ENCODE measurements around the gene CAPN3. TPM values are rescaled to one million over a fixed set of nuclear protein-coding genes. Genes with fewer than 3 reads are reported as not detected.

The CAPN3 gene
- total RNA-seq, 4 donors from 2014 or later: 0.82 to 8.8 (median 5.8) TPM

Small RNA genes within 50 kb of the gene (small RNA-seq; reads per million reads assigned to genes)
- 0 reads per million in 4 donors for gene RNU6-188P

Other genes with a start within 250 kb of the CAPN3 start
- gene PLA2G4F, start 202.9 kb upstream of the CAPN3 start, total RNA-seq: 10 to 100 TPM in 3 of 4 donors, 1 to 10 TPM in 1; 7.4 to 28.2 (median 21.2) TPM
- 10 to 100 TPM; 24.4 to 57.2 (median 31.9) TPM for gene VPS39, start 151.2 kb upstream of the CAPN3 start, total RNA-seq
- gene GANC, start 86.3 kb upstream of the CAPN3 start, total RNA-seq: 10 to 100 TPM; 15.0 to 29.1 (median 21.9) TPM
- gene TMEM87A, start 86.1 kb upstream of the CAPN3 start, total RNA-seq: 100 to 1,000 TPM in 1 of 4 donors, 10 to 100 TPM in 3; 52.6 to 102 (median 82.5) TPM
- gene ZNF106, start 131.6 kb downstream of the CAPN3 start, total RNA-seq: 10 to 100 TPM; 16.0 to 65.0 (median 33.8) TPM
- 10 to 100 TPM; 30.9 to 59.3 (median 40.1) TPM for gene SNAP23, start 136.1 kb downstream of the CAPN3 start, total RNA-seq
- gene LRRC57, start 189.3 kb downstream of the CAPN3 start, total RNA-seq: 10 to 100 TPM; 10.5 to 13.0 (median 11.7) TPM
- gene HAUS2, start 189.3 kb downstream of the CAPN3 start, total RNA-seq: 10 to 100 TPM in 3 of 4 donors, 1 to 10 TPM in 1; 6.6 to 28.5 (median 16.7) TPM
- gene STARD9, start 216.1 kb downstream of the CAPN3 start, total RNA-seq: 10 to 100 TPM in 1 of 4 donors, 1 to 10 TPM in 3; 1.4 to 14.5 (median 2.3) TPM

Data from esophagus squamous epithelium (tissue), 4 donors.